HepG2 (cell line): Measurements from ENCODE around the gene TXNDC12. TPM values are rescaled to one million over a fixed set of nuclear protein-coding genes. Genes with fewer than 3 reads are reported as not detected.
"Not testable (repeated sequence)": the region's sequence is repeated elsewhere in the genome, so short reads cannot be mapped to it uniquely, and the experiment has no call there.

Source experiments
- ATAC-seq: fragments of 200-7000 bp; cut with Tn5 transposase; 3 replicates; pipeline ENCODE4 v1.9.1; 2020; ENCODE audit warnings: mild to moderate bottlenecking, moderate library complexity
- BruUV-seq: library from RNA; stranded (reverse); fragments of 400-500 nt; replicated peaks from 2 replicates; lab custom pipeline; 2021; lab: Mats Ljungman, UMichigan
- CTCF ChIA-PET: fragments of 300-600 bp; formaldehyde crosslinking; extraction: SDS; loops from one replicate; lab custom pipeline; 2021; ENCODE audit warnings: low total read pairs, inconsistent platforms, low intra/inter-chr PET ratio; lab: Yijun Ruan, JAX
- POLR2A ChIA-PET: fragments of 350-600 bp; sonication (Branson Sonifier 250); formaldehyde crosslinking; loops from one replicate; lab custom pipeline; 2020; ENCODE audit warnings: antibody characterized with exemption, inconsistent platforms; lab: Yijun Ruan, JAX
- DNase-seq: peaks from one replicate; pipeline ENCODE4 v3.0.0-alpha.2; 2015; ENCODE audit warnings: low spot score
- FAIRE-seq: peaks from 3 replicates; lab custom pipeline; 2011; peaks lifted over from hg19 to GRCh38; lab: Jason Lieb, UNC
- H2AFZ ChIP-seq: one replicate; pipeline ENCODE4 v1.6.1; 2011; ENCODE audit warnings: low read length, inconsistent platforms
- H3K27ac ChIP-seq: fragments of 300-600 bp; 3 replicates; pipeline ENCODE4 v1.8.0; 2011; ENCODE audit warnings: mixed run types, mild to moderate bottlenecking, mixed read lengths, low read length, inconsistent platforms; ENCODE audit not compliant: insufficient read depth; ENCODE audit errors: extremely low read length
- H3K27me3 ChIP-seq, 2 experiments: fragments of 200-600 bp in 1 of 2; 2 replicates in 1 of 2; 3 replicates in 1 of 2; pipeline versions ENCODE4 v1.6.0 to v1.8.0; 2011; ENCODE audit warnings: low read length in 2 of 2, mild to moderate bottlenecking in 2 of 2, moderate library complexity in 2 of 2, inconsistent platforms in 1 of 2; ENCODE audit not compliant: insufficient read depth in 2 of 2, control insufficient read depth in 1 of 2
- H3K36me3 ChIP-seq, 2 experiments: fragments of 200-600 bp in 1 of 2; replicated peaks in 1 of 2; 2 replicates in 1 of 2; 3 replicates in 1 of 2; pipeline versions ENCODE4 v1.5.1 to v1.8.0; 2011; ENCODE audit warnings: low read length in 2 of 2, inconsistent platforms in 1 of 2; ENCODE audit not compliant: insufficient read depth in 2 of 2, control insufficient read depth in 1 of 2
- H3K4me1 ChIP-seq: 2 replicates; pipeline ENCODE4 v1.5.1; 2012; ENCODE audit warnings: low read length, inconsistent platforms; ENCODE audit not compliant: insufficient read depth
- H3K4me2 ChIP-seq: 2 replicates; pipeline ENCODE4 v1.6.0; 2011; ENCODE audit warnings: low read depth, low read length, inconsistent platforms
- H3K4me3 ChIP-seq, 3 experiments: fragments of 200-600 bp in 1 of 3; sonication (generic), shearing (Covaris generic) in 1 of 3; replicated peaks in 1 of 3; 2 replicates each; pipeline ENCODE4 v1.5.1; 2011 to 2016; ENCODE audit warnings: low read length in 3 of 3, inconsistent platforms in 2 of 3, low read depth in 2 of 3, mild to moderate bottlenecking in 2 of 3, control low read depth in 1 of 3, mixed read lengths in 1 of 3; ENCODE audit not compliant: insufficient read depth in 1 of 3
- H3K79me2 ChIP-seq: one replicate; pipeline ENCODE4 v1.6.1; 2011; ENCODE audit warnings: low read length, inconsistent platforms; ENCODE audit not compliant: insufficient read depth
- H3K9ac ChIP-seq: 2 replicates; pipeline ENCODE4 v1.6.0; 2011; ENCODE audit warnings: mild to moderate bottlenecking, low read depth, low read length, inconsistent platforms; ENCODE audit not compliant: insufficient read depth
- H3K9me3 ChIP-seq: 2 replicates; pipeline ENCODE4 v1.5.1; 2012; ENCODE audit warnings: mild to moderate bottlenecking, low read length
- H4K20me1 ChIP-seq: 2 replicates; pipeline ENCODE4 v1.6.0; 2011; ENCODE audit warnings: inconsistent platforms, mild to moderate bottlenecking, low read length, moderate library complexity; ENCODE audit not compliant: insufficient read depth
- ARID5B ChIP-seq: IDR thresholded peaks from 2 replicates; pipeline ENCODE4 v1.4.0; 2020; ENCODE audit warnings: mild to moderate bottlenecking, missing genetic modification reagents
- SAP130 ChIP-seq: IDR thresholded peaks from 2 replicates; pipeline ENCODE4 v1.6.1; 2016; ENCODE audit warnings: low read depth
- SOX6 ChIP-seq, 2 experiments: fragments of 450-650 bp in 1 of 2; sonication (generic) in 1 of 2; formaldehyde crosslinking in 1 of 2; IDR thresholded peaks; 2 replicates each; pipeline versions ENCODE4 v1.4.0 to v1.6.1; 2017 to 2020; ENCODE audit warnings: antibody characterized with exemption in 1 of 2, mild to moderate bottlenecking in 1 of 2, missing genetic modification reagents in 1 of 2
- WGBS: methylation state at CpG from one replicate; pipeline ENCODE4 v1.1.6; 2017; ENCODE audit warnings: low lambda C conversion rate; 5-methylcytosine and 5-hydroxymethylcytosine counted together
- in situ Hi-C: cut with HindIII; loops from 2 replicates; pipeline ENCODE4 v1.10.0; 2017; ENCODE audit warnings: low pct_unique_long_range_greater_than_20kb; ENCODE audit not compliant: extremely low pct_ligation_motif_present
- intact Hi-C: fragments of 100-400 bp; cut with micrococcal nuclease; formaldehyde crosslinking; loops from one replicate; pipeline ENCODE4 v1.10.0; 2022; ENCODE audit not compliant: unreplicated experiment
- polyA plus RNA-seq, 8 experiments: library from polyadenylated mRNA; depleted of rRNA in 3 of 8; stranded (reverse) in 7 of 8; unstranded in 1 of 8; fragments of >200 nt; fragmentation: Illumina TruSeq in 4 of 8; extraction: Trizol in 4 of 8; gene quantifications; 2 replicates each; pipeline versions ENCODE4 v1.2.1 to v1.2.3, GENCODE V29; 2011 to 2016; ENCODE audit warnings: low read depth in 4 of 8, missing spikeins in 1 of 8, mixed read lengths in 1 of 8; ENCODE audit not compliant: insufficient read depth in 1 of 8
- total RNA-seq, 5 experiments: library from RNA; depleted of rRNA; stranded (reverse); fragments of >200 nt; fragmentation: Illumina TruSeq; extraction: Trizol; gene quantifications; 2 replicates each; pipeline ENCODE4 v1.2.3, GENCODE V29; 2016; ENCODE audit warnings: low read depth in 1 of 5
- TF ChIP-seq, protein P1 (sequence below), 2 experiments: sonication (generic) in 1 of 2; formaldehyde crosslinking in 1 of 2; IDR thresholded peaks; 2 replicates each; pipeline versions ENCODE4 v1.4.0 to v1.6.1; 2016 to 2020; ENCODE audit warnings: borderline replicate concordance in 1 of 2, low read depth in 1 of 2, mild to moderate bottlenecking in 1 of 2, missing genetic modification reagents in 1 of 2

The TXNDC12 gene
- total and polyA plus RNA-seq, 2 of the 13 experiments (the other 11 are each of a cell fraction or from before 2014, with no cell fraction given) = 65.6 to 67.2 TPM

- H3K79me2 ChIP-seq; FAIRE-seq; H3K9me3 ChIP-seq; in situ Hi-C loops; DNase-seq; BruUV-seq; TF ChIP-seq SOX6 (IDR thresholded peaks at IDR 0.05): not testable (repeated sequence)
- Histone ChIP-seq H3K4me1 (peaks cover 28% of the 10 kb centered on the region), H3K4me2 (peak overlapping the region; percentile 72), H3K9ac (0 out of 2 replicates have a peak overlapping the region, but pooled peaks have one; percentile 10)
- WGBS = 5% methylated on average over 5 of the region's 5 CpGs
- TF ChIP-seq SAP130 (peak; percentile 32), ARID5B (CRISPR knock-in tag) (peak; percentile 11; the same call in 1 of the 2 replicates), SOX6 (CRISPR knock-in tag; IDR thresholded peaks at IDR 0.05) (peak; percentile 21; the same call in 1 of the 2 replicates)
- TF ChIP-seq, protein P1, sequence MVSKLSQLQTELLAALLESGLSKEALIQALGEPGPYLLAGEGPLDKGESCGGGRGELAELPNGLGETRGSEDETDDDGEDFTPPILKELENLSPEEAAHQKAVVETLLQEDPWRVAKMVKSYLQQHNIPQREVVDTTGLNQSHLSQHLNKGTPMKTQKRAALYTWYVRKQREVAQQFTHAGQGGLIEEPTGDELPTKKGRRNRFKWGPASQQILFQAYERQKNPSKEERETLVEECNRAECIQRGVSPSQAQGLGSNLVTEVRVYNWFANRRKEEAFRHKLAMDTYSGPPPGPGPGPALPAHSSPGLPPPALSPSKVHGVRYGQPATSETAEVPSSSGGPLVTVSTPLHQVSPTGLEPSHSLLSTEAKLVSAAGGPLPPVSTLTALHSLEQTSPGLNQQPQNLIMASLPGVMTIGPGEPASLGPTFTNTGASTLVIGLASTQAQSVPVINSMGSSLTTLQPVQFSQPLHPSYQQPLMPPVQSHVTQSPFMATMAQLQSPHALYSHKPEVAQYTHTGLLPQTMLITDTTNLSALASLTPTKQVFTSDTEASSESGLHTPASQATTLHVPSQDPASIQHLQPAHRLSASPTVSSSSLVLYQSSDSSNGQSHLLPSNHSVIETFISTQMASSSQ (IDR thresholded peaks at IDR 0.05; ENCODE audit: low read depth) = 0 out of 2 replicates have a peak, but pooled peaks have one; percentile 51
- TF ChIP-seq, protein P1 (CRISPR knock-in tag; IDR thresholded peaks at IDR 0.05; ENCODE audit: borderline replicate concordance) = peak; percentile 25; the same call in 1 of the 2 replicates
- TF ChIP-seq, all 625 proteins: peak for 4; not testable (repeated sequence) for 621
- H3K36me3 ChIP-seq, H4K20me1 ChIP-seq, H3K4me3 ChIP-seq, H3K27me3 ChIP-seq, CTCF ChIA-PET: not testable (repeated sequence)
- POLR2A ChIA-PET = interaction anchor here (1.2 to 4.5 kb wide), 2 partner anchors 31 to 49 kb away, joined by 3 to 13 read pairs; partner anchors contain the start of gene TXNDC12
- intact Hi-C loops = loop anchor here (10.0 kb wide), 1 partner anchor 181 kb away; no protein-coding TSS in a partner anchor
- peak; percentile 70 for ATAC-seq
- Histone ChIP-seq H3K27ac (peak overlapping the region; percentile 21), H2AFZ (peak overlapping the region; percentile 70)
Observed at GRCh38 chr1:52006081-52006553, 48.9 kb downstream of the TXNDC12 start.
